HepG2 (cell line): ENCODE measurements around the gene BLOC1S4. TPM values are rescaled to one million over a fixed set of nuclear protein-coding genes. Genes with fewer than 3 reads are reported as not detected.
A peak's percentile ranks its signal among the peaks of the same experiment; 100 is the strongest.

Source experiments
- ESRRA ChIP-seq: sonication (generic); formaldehyde crosslinking; IDR thresholded peaks from 2 replicates; pipeline ENCODE4 v1.5.1; 2020; ENCODE audit warnings: mild to moderate bottlenecking, low read depth, missing genetic modification reagents
- EZH2 ChIP-seq: conservative IDR thresholded peaks from 2 replicates; pipeline ENCODE4 v1.6.1; 2012; ENCODE audit warnings: mild to moderate bottlenecking, low read depth, low read length, moderate library complexity
- FOXC1 ChIP-seq: sonication (generic); formaldehyde crosslinking; IDR thresholded peaks from 2 replicates; pipeline ENCODE4 v1.8.0; 2022; ENCODE audit warnings: mild to moderate bottlenecking, missing genetic modification reagents, borderline replicate concordance
- HCFC1 ChIP-seq: fragments of 150-350 bp; IDR thresholded peaks from 2 replicates; pipeline ENCODE4 v1.6.1; 2014; ENCODE audit warnings: low read depth, low read length
- IKZF1 ChIP-seq: fragments of 450-650 bp; IDR thresholded peaks from 2 replicates; pipeline ENCODE4 v1.7.1; 2016
- IRF2 ChIP-seq: IDR thresholded peaks from 2 replicates; pipeline ENCODE4 v1.6.1; 2018; ENCODE audit warnings: missing genetic modification reagents, missing compliant biosample characterization
- MED13 ChIP-seq: sonication (generic); formaldehyde crosslinking; IDR thresholded peaks from 2 replicates; pipeline ENCODE4 v1.5.0; 2020; ENCODE audit warnings: missing genetic modification reagents
- PRPF4 ChIP-seq: fragments of 200-400 bp; formaldehyde crosslinking; IDR thresholded peaks from 2 replicates; pipeline ENCODE4 v1.6.1; 2016; ENCODE audit warnings: low read length, low read depth; ENCODE audit not compliant: poor library complexity, severe bottlenecking
- REL ChIP-seq: sonication (generic); formaldehyde crosslinking; conservative IDR thresholded peaks from 2 replicates; pipeline ENCODE4 v1.8.0; 2022; ENCODE audit warnings: mild to moderate bottlenecking, missing genetic modification reagents, moderate library complexity
- SCMH1 ChIP-seq: sonication (generic); formaldehyde crosslinking; IDR thresholded peaks from 2 replicates; pipeline ENCODE4 v1.9.0; 2021; ENCODE audit warnings: missing genetic modification reagents, mild to moderate bottlenecking, borderline replicate concordance
- TCF7L2 ChIP-seq: IDR thresholded peaks from 2 replicates; pipeline ENCODE4 v1.6.1; 2011; ENCODE audit warnings: mild to moderate bottlenecking, low read depth, low read length, moderate library complexity
- ZBTB20 ChIP-seq: sonication (generic); formaldehyde crosslinking; IDR thresholded peaks from 2 replicates; pipeline ENCODE4 v1.8.1; 2023; ENCODE audit warnings: missing genetic modification reagents, low read depth, mild to moderate bottlenecking, borderline replicate concordance
- ZFP37 ChIP-seq: sonication (generic); formaldehyde crosslinking; IDR thresholded peaks from 2 replicates; pipeline ENCODE4 v1.4.0; 2020; ENCODE audit warnings: missing genetic modification reagents, borderline replicate concordance
- ZKSCAN5 ChIP-seq: sonication (generic); formaldehyde crosslinking; IDR thresholded peaks from 2 replicates; pipeline ENCODE4 v1.5.1; 2020; ENCODE audit warnings: mild to moderate bottlenecking, missing genetic modification reagents
- ZNF577 ChIP-seq: sonication (generic); formaldehyde crosslinking; IDR thresholded peaks from 2 replicates; pipeline ENCODE4 v1.4.0; 2020; ENCODE audit warnings: mild to moderate bottlenecking, low read depth, missing genetic modification reagents, borderline replicate concordance
- ZNF768 ChIP-seq: sonication (generic); formaldehyde crosslinking; IDR thresholded peaks from 2 replicates; pipeline ENCODE4 v1.4.0; 2020; ENCODE audit warnings: missing genetic modification reagents
- ZSCAN25 ChIP-seq: sonication (generic); formaldehyde crosslinking; IDR thresholded peaks from 2 replicates; pipeline ENCODE4 v1.8.0; 2022; ENCODE audit warnings: mild to moderate bottlenecking, missing genetic modification reagents
- polyA plus RNA-seq, 8 experiments: library from polyadenylated mRNA; depleted of rRNA in 3 of 8; stranded (reverse) in 7 of 8; unstranded in 1 of 8; fragments of >200 nt; fragmentation: Illumina TruSeq in 4 of 8; extraction: Trizol in 4 of 8; gene quantifications; 2 replicates each; pipeline versions ENCODE4 v1.2.1 to v1.2.3, GENCODE V29; 2011 to 2016; ENCODE audit warnings: low read depth in 4 of 8, missing spikeins in 1 of 8, mixed read lengths in 1 of 8; ENCODE audit not compliant: insufficient read depth in 1 of 8
- total RNA-seq, 5 experiments: library from RNA; depleted of rRNA; stranded (reverse); fragments of >200 nt; fragmentation: Illumina TruSeq; extraction: Trizol; gene quantifications; 2 replicates each; pipeline ENCODE4 v1.2.3, GENCODE V29; 2016; ENCODE audit warnings: low read depth in 1 of 5
- TF ChIP-seq, protein P1 (sequence below): sonication (generic); formaldehyde crosslinking; IDR thresholded peaks from 2 replicates; pipeline ENCODE4 v1.5.0; 2020; ENCODE audit warnings: mild to moderate bottlenecking, missing genetic modification reagents, borderline replicate concordance
- TF ChIP-seq, protein P2 (sequence below): sonication (generic); formaldehyde crosslinking; IDR thresholded peaks from 2 replicates; pipeline ENCODE4 v1.4.0; 2020; ENCODE audit warnings: missing genetic modification reagents
- TF ChIP-seq, protein P3 (sequence below): sonication (generic); formaldehyde crosslinking; IDR thresholded peaks from 2 replicates; pipeline ENCODE4 v1.9.0; 2021; ENCODE audit warnings: missing genetic modification reagents, mild to moderate bottlenecking, borderline replicate concordance
- TF ChIP-seq, protein P4 (sequence below): IDR thresholded peaks from 2 replicates; pipeline ENCODE4 v1.6.1; 2016; ENCODE audit warnings: mild to moderate bottlenecking, missing biosample characterization, missing genetic modification reagents
- TF ChIP-seq, protein P5 (sequence below): sonication (generic); formaldehyde crosslinking; IDR thresholded peaks from 2 replicates; pipeline ENCODE4 v1.8.0; 2022; ENCODE audit warnings: mild to moderate bottlenecking, missing genetic modification reagents; ENCODE audit not compliant: insufficient replicate concordance

Gene BLOC1S4
- total and polyA plus RNA-seq, 2 of the 13 experiments (the other 11 are each of a cell fraction or from before 2014, with no cell fraction given), result 15.5 to 20.9 TPM

DNA sequence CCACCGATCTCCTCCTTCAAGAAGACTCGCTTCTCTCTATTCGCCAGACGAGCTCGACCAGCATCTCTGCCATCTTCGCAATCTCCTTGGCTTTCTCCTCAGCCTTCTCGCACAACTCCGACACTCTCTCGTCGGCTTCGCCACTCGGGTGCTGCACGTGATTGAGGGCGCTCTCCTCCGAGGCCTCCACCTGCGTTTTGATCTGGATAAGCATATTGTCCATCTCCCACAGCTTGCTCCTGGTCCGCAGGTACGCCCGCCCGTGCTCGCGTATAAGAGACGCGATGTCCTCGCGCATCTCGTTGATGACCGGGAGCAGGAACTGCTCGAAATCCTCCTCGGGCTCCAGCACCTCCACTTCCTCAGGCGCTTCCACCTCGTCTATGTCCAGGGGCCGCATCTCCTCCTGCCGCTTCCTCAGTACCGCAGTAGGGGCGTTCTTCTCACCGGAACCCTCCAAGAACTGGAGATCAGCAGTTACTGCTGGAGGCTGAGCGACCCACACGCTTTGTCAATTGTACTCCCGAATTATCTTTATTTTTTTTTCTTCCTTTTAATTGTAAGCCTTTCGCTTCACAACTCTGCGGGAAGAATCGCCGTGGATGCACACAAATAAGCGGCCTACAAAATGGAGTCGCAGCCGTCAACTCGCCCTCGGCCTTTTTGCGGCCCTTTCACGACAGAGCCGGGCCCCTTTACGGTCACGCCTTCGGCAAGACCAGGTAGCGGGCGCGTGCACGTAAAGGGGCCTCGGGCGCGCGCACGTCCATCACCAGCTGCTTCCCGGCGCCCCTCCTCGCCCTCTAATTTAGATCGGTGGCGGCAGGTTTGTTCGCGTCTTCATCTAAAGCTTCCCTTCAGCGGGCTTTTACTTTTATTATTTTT, 6.5 kb upstream of the BLOC1S4 start, which contains the start of gene MRFAP1L1 (continued):
- 0 out of 2 replicates have a peak, but pooled peaks have one; percentile 61 for TF ChIP-seq ZKSCAN5 (CRISPR knock-in tag)
- TF ChIP-seq FOXC1 (CRISPR knock-in tag), result no peak
- TF ChIP-seq, protein P1, sequence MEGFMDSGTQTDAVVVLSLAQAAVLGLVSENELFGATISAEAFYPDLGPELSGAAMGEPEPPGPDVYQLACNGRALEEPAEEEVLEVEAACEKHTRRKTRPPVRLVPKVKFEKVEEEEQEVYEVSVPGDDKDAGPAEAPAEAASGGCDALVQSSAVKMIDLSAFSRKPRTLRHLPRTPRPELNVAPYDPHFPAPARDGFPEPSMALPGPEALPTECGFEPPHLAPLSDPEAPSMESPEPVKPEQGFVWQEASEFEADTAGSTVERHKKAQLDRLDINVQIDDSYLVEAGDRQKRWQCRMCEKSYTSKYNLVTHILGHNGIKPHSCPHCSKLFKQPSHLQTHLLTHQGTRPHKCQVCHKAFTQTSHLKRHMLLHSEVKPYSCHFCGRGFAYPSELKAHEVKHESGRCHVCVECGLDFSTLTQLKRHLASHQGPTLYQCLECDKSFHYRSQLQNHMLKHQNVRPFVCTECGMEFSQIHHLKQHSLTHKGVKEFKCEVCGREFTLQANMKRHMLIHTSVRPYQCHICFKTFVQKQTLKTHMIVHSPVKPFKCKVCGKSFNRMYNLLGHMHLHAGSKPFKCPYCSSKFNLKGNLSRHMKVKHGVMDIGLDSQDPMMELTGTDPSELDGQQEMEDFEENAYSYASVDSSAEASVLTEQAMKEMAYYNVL (CRISPR knock-in tag), result no peak
- no peak for TF ChIP-seq PRPF4
- peak; percentile 51; the same call in 1 of the 2 replicates for TF ChIP-seq IRF2 (CRISPR knock-in tag)
- TF ChIP-seq HCFC1, result peak; percentile 54
- no peak for TF ChIP-seq TCF7L2
- TF ChIP-seq ZNF577 (CRISPR knock-in tag), result no peak
- TF ChIP-seq ESRRA (CRISPR knock-in tag), result no peak; the same call in 1 of the 2 replicates
- TF ChIP-seq, protein P2, sequence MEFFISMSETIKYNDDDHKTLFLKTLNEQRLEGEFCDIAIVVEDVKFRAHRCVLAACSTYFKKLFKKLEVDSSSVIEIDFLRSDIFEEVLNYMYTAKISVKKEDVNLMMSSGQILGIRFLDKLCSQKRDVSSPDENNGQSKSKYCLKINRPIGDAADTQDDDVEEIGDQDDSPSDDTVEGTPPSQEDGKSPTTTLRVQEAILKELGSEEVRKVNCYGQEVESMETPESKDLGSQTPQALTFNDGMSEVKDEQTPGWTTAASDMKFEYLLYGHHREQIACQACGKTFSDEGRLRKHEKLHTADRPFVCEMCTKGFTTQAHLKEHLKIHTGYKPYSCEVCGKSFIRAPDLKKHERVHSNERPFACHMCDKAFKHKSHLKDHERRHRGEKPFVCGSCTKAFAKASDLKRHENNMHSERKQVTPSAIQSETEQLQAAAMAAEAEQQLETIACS, result peak; percentile 100
- TF ChIP-seq, protein P3, sequence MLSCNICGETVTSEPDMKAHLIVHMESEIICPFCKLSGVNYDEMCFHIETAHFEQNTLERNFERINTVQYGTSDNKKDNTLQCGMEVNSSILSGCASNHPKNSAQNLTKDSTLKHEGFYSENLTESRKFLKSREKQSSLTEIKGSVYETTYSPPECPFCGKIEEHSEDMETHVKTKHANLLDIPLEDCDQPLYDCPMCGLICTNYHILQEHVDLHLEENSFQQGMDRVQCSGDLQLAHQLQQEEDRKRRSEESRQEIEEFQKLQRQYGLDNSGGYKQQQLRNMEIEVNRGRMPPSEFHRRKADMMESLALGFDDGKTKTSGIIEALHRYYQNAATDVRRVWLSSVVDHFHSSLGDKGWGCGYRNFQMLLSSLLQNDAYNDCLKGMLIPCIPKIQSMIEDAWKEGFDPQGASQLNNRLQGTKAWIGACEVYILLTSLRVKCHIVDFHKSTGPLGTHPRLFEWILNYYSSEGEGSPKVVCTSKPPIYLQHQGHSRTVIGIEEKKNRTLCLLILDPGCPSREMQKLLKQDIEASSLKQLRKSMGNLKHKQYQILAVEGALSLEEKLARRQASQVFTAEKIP (CRISPR knock-in tag), result no peak
- TF ChIP-seq ZFP37 (CRISPR knock-in tag), result no peak
- TF ChIP-seq IKZF1, result no peak
- TF ChIP-seq, protein P4, sequence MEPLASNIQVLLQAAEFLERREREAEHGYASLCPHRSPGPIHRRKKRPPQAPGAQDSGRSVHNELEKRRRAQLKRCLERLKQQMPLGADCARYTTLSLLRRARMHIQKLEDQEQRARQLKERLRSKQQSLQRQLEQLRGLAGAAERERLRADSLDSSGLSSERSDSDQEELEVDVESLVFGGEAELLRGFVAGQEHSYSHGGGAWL (CRISPR knock-in tag), result no peak; the same call in 1 of the 2 replicates
- TF ChIP-seq ZSCAN25, result no peak
- no peak for TF ChIP-seq EZH2
- TF ChIP-seq, protein P5, sequence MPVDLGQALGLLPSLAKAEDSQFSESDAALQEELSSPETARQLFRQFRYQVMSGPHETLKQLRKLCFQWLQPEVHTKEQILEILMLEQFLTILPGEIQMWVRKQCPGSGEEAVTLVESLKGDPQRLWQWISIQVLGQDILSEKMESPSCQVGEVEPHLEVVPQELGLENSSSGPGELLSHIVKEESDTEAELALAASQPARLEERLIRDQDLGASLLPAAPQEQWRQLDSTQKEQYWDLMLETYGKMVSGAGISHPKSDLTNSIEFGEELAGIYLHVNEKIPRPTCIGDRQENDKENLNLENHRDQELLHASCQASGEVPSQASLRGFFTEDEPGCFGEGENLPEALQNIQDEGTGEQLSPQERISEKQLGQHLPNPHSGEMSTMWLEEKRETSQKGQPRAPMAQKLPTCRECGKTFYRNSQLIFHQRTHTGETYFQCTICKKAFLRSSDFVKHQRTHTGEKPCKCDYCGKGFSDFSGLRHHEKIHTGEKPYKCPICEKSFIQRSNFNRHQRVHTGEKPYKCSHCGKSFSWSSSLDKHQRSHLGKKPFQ (CRISPR knock-in tag), result peak; percentile 9
- TF ChIP-seq MED13 (CRISPR knock-in tag), result no peak
- TF ChIP-seq ZBTB20 (CRISPR knock-in tag), result no peak
- no peak for TF ChIP-seq REL (CRISPR knock-in tag)
- no peak for TF ChIP-seq SCMH1 (CRISPR knock-in tag)
- TF ChIP-seq ZNF768 (CRISPR knock-in tag), result peak; percentile 19; the same call in 1 of the 2 replicates
